ENCODE data around the gene DSCAM. TPM values are rescaled to one million over a fixed set of nuclear protein-coding genes. Genes with fewer than 3 reads are reported as not detected.

DSCAM gene
- total RNA-seq, 6 experiments from 2014 or later = 1.0 to 1.3 (median 1.1) TPM

- H3K36me3 Mint-ChIP-seq (ENCODE audit: low read depth) = peaks cover 23% of the 10 kb centered on the region
- no peaks in the 10 kb centered on the region; the same call in 1 of the 2 replicates for H3K27me3 Mint-ChIP-seq (ENCODE audit: insufficient read depth)
- H3K4me1 Mint-ChIP-seq (ENCODE audit: low read depth) = peaks cover 6% of the 10 kb centered on the region; the same call in 1 of the 2 replicates
- peaks cover 32% of the 10 kb centered on the region for H3K9me3 Mint-ChIP-seq
- TF ChIP-seq CTCF (IDR thresholded peaks at IDR 0.05) = no peak
- peak; percentile 49 for DNase-seq
- H3K4me3 Mint-ChIP-seq = no peak overlapping the region
- H3K27ac Mint-ChIP-seq = peak overlapping the region; percentile 46; the same call in 1 of the 2 replicates
Observed at GRCh38 chr21:40809673-40810197, 37.2 kb downstream of the DSCAM start.

GRCh38 chr21:40803101-40803500 is 43.9 kb downstream of the DSCAM start:
- H3K4me3 Mint-ChIP-seq = no peak overlapping the region
- peaks cover 47% of the 10 kb centered on the region for H3K36me3 Mint-ChIP-seq (ENCODE audit: low read depth)
- no peak overlapping the region for H3K27ac Mint-ChIP-seq
- peaks cover 58% of the 10 kb centered on the region for H3K9me3 Mint-ChIP-seq
- DNase-seq = no peak
- TF ChIP-seq CTCF (IDR thresholded peaks at IDR 0.05) = no peak
- H3K4me1 Mint-ChIP-seq (ENCODE audit: low read depth) = peaks cover 4% of the 10 kb centered on the region
- no peaks in the 10 kb centered on the region; the same call in 1 of the 2 replicates for H3K27me3 Mint-ChIP-seq (ENCODE audit: insufficient read depth)

- H3K36me3 Mint-ChIP-seq (ENCODE audit: low read depth) = peaks cover 40% of the 10 kb centered on the region
- H3K27ac Mint-ChIP-seq = no peak overlapping the region
Observed at GRCh38 chr21:40800126-40800525, 46.8 kb downstream of the DSCAM start.

GRCh38 chr21:40797891-40798290 is 49.1 kb downstream of the DSCAM start:
- peaks cover 50% of the 10 kb centered on the region for H3K9me3 Mint-ChIP-seq
- H3K27me3 Mint-ChIP-seq (ENCODE audit: insufficient read depth) = no peaks in the 10 kb centered on the region
- H3K4me3 Mint-ChIP-seq = peak overlapping the region; percentile 55; the same call in 1 of the 2 replicates
- H3K36me3 Mint-ChIP-seq (ENCODE audit: low read depth) = peaks cover 31% of the 10 kb centered on the region
- no peak for TF ChIP-seq CTCF (IDR thresholded peaks at IDR 0.05)
- DNase-seq = peak; percentile 58
- peak overlapping the region; percentile 67 for H3K27ac Mint-ChIP-seq
- H3K4me1 Mint-ChIP-seq (ENCODE audit: low read depth) = peaks cover 41% of the 10 kb centered on the region

More at GRCh38 chr21:40800126-40800525, 46.8 kb downstream of the DSCAM start:
- H3K4me1 Mint-ChIP-seq (ENCODE audit: low read depth) = peaks cover 34% of the 10 kb centered on the region
- no peak for TF ChIP-seq CTCF (IDR thresholded peaks at IDR 0.05)
- H3K4me3 Mint-ChIP-seq = no peak overlapping the region
- DNase-seq = no peak
- peaks cover 62% of the 10 kb centered on the region for H3K9me3 Mint-ChIP-seq
- no peaks in the 10 kb centered on the region for H3K27me3 Mint-ChIP-seq (ENCODE audit: insufficient read depth)

GRCh38 chr21:40797410-40797809 is 49.5 kb downstream of the DSCAM start:
- no peak for TF ChIP-seq CTCF (IDR thresholded peaks at IDR 0.05)
- peaks cover 29% of the 10 kb centered on the region for H3K36me3 Mint-ChIP-seq (ENCODE audit: low read depth)
- peaks cover 46% of the 10 kb centered on the region for H3K4me1 Mint-ChIP-seq (ENCODE audit: low read depth)

More at GRCh38 chr21:40797410-40797809, 49.5 kb downstream of the DSCAM start:
- Mint-ChIP-seq H3K4me3 (peak overlapping the region; percentile 55), H3K27me3 (ENCODE audit: insufficient read depth) (no peaks in the 10 kb centered on the region), H3K9me3 (peaks cover 46% of the 10 kb centered on the region), H3K27ac (peak overlapping the region; percentile 67)
- no peak for DNase-seq

Measured in HFFc6 (cell line).